CD4-positive, CD25-positive, alpha-beta regulatory T cell (primary cell): Measurements from ENCODE around the gene STAB1. TPM values are rescaled to one million over a fixed set of nuclear protein-coding genes. Genes with fewer than 3 reads are reported as not detected.

Experiments
- ATAC-seq, 2 donors: fragments of 150-1000 bp; cut with Tn5 transposase; one replicate each; pipeline ENCODE4 v1.10.0; 2021; ENCODE audit warnings: low read depth in 2 of 2, moderate number of reproducible peaks in 2 of 2, moderate library complexity in 1 of 2
- DNase-seq, 3 donors: peaks; one replicate each; pipeline versions ENCODE4 v3.0.0 to v3.0.0-alpha.2; 2012 to 2022; ENCODE audit warnings: mixed read lengths in 1 of 3
- H3K27ac ChIP-seq: one replicate; pipeline ENCODE4 v1.7.0; 2013; ENCODE audit warnings: mild to moderate bottlenecking, low read length; ENCODE audit not compliant: insufficient read depth, poor library complexity, severe bottlenecking
- H3K27me3 ChIP-seq: one replicate; pipeline ENCODE4 v1.7.0; 2013; ENCODE audit warnings: low read length; ENCODE audit not compliant: control insufficient read depth, insufficient read depth
- H3K36me3 ChIP-seq: one replicate; pipeline ENCODE4 v1.7.0; 2013; ENCODE audit warnings: mild to moderate bottlenecking, low read length, moderate library complexity; ENCODE audit not compliant: control insufficient read depth, insufficient read depth
- H3K4me1 ChIP-seq: 2 replicates; pipeline ENCODE4 v1.7.0; 2013; ENCODE audit warnings: mild to moderate bottlenecking, low read length; ENCODE audit not compliant: insufficient read depth, control insufficient read depth, poor library complexity, severe bottlenecking
- H3K4me3 ChIP-seq: one replicate; pipeline ENCODE4 v1.7.0; 2013; ENCODE audit warnings: low read depth, mild to moderate bottlenecking, low read length, moderate library complexity
- H3K9me3 ChIP-seq, 2 experiments: 1 replicate in 1 of 2; 2 replicates in 1 of 2; pipeline ENCODE4 v1.7.0; 2013; ENCODE audit warnings: low read length in 2 of 2, mild to moderate bottlenecking in 1 of 2, moderate library complexity in 1 of 2; ENCODE audit not compliant: control insufficient read depth in 2 of 2
- H3K27ac Mint-ChIP-seq, 3 donors: one replicate each; pipeline ENCODE4 v1.8.0; 2020 to 2022; ENCODE audit warnings: mild to moderate bottlenecking in 3 of 3, mixed read lengths in 3 of 3, moderate library complexity in 2 of 3
- H3K27me3 Mint-ChIP-seq: one replicate; pipeline ENCODE4 v1.8.0; 2022; ENCODE audit warnings: mild to moderate bottlenecking, mixed read lengths
- H3K36me3 Mint-ChIP-seq: one replicate; pipeline ENCODE4 v1.8.0; 2020; ENCODE audit warnings: mixed read lengths
- H3K4me1 Mint-ChIP-seq, 4 donors: one replicate each; pipeline ENCODE4 v1.8.0; 2020 to 2022; ENCODE audit warnings: mixed read lengths in 4 of 4, mild to moderate bottlenecking in 1 of 4
- H3K4me3 Mint-ChIP-seq, 4 donors: one replicate each; pipeline ENCODE4 v1.8.0; 2020 to 2022; ENCODE audit warnings: mild to moderate bottlenecking in 4 of 4, mixed read lengths in 4 of 4, moderate library complexity in 3 of 4
- H3K9me3 Mint-ChIP-seq, 7 donors: one replicate each; pipeline ENCODE4 v1.8.0; 2020 to 2022; ENCODE audit warnings: mixed read lengths in 7 of 7, mild to moderate bottlenecking in 3 of 7, moderate library complexity in 2 of 7
- polyA plus RNA-seq, 4 donors: library from polyadenylated mRNA; unstranded; fragments of 300-500 nt; fragmentation: Illumina TruSeq; gene quantifications; one replicate each; pipeline ENCODE4 v1.2.3, GENCODE V29; 2021
- total RNA-seq: library from RNA; stranded (reverse); gene quantifications from one replicate; pipeline ENCODE4 v1.2.3, GENCODE V29; 2022

The STAB1 gene
- total and polyA plus RNA-seq, 5 donors from 2014 or later: 0.42 TPM; not detected in 4

GRCh38 chr3:52558436-52558835, 63.3 kb downstream of the STAB1 start:
- Histone ChIP-seq H3K9me3 (no peaks in the 10 kb centered on the region), H3K4me3 (no peak overlapping the region), H3K36me3 (peaks cover 74% of the 10 kb centered on the region), H3K27ac (no peak overlapping the region), H3K4me1 (no peaks in the 10 kb centered on the region), H3K27me3 (no peaks in the 10 kb centered on the region)
- Mint-ChIP-seq H3K36me3 (peaks cover 30% of the 10 kb centered on the region), H3K4me3 (no peak overlapping the region), H3K27ac (peak overlapping the region in 2 of 3 donors; percentile 20 to 23), H3K4me1 (peaks cover 2 to 9% (median 5%) of the 10 kb centered on the region in 4 donors), H3K27me3 (no peaks in the 10 kb centered on the region), H3K9me3 (no peaks in the 10 kb centered on the region)
- no peak for DNase-seq
- ATAC-seq: no peak

- DNase-seq: no peak
- no peaks in the 10 kb centered on the region for H3K4me1 ChIP-seq
- H3K9me3 ChIP-seq: no peaks in the 10 kb centered on the region
- Mint-ChIP-seq H3K4me3 (no peak overlapping the region), H3K36me3 (peaks cover 28% of the 10 kb centered on the region), H3K4me1 (peaks cover 2 to 5% (median 4%) of the 10 kb centered on the region in 4 donors), H3K27ac (no peak overlapping the region), H3K9me3 (no peaks in the 10 kb centered on the region), H3K27me3 (no peaks in the 10 kb centered on the region)
- H3K36me3 ChIP-seq: peaks cover 70% of the 10 kb centered on the region
- no peak for ATAC-seq
- no peak overlapping the region for H3K4me3 ChIP-seq
- no peaks in the 10 kb centered on the region for H3K27me3 ChIP-seq
- H3K27ac ChIP-seq: no peak overlapping the region
Observed at GRCh38 chr3:52561028-52561747, 66.0 kb downstream of the STAB1 start.

GRCh38 chr3:52563984-52564383, 68.8 kb downstream of the STAB1 start:
- ATAC-seq (no peak), DNase-seq (no peak)
- no peak overlapping the region for H3K27ac Mint-ChIP-seq
- Histone ChIP-seq H3K9me3 (no peaks in the 10 kb centered on the region), H3K27me3 (no peaks in the 10 kb centered on the region), H3K4me1 (no peaks in the 10 kb centered on the region), H3K4me3 (no peak overlapping the region), H3K36me3 (peaks cover 55% of the 10 kb centered on the region), H3K27ac (no peak overlapping the region)
- H3K4me3 Mint-ChIP-seq: no peak overlapping the region
- peaks cover 0 to 6% (median 3%) of the 10 kb centered on the region in 4 donors for H3K4me1 Mint-ChIP-seq
- H3K27me3 Mint-ChIP-seq: no peaks in the 10 kb centered on the region
- no peaks in the 10 kb centered on the region for H3K9me3 Mint-ChIP-seq
- peaks cover 28% of the 10 kb centered on the region for H3K36me3 Mint-ChIP-seq

- H3K27ac Mint-ChIP-seq: peak overlapping the region in 1 of 3 donors; percentile 62
- Histone ChIP-seq H3K27ac (no peak overlapping the region), H3K27me3 (no peaks in the 10 kb centered on the region), H3K9me3 (no peaks in the 10 kb centered on the region), H3K4me3 (no peak overlapping the region), H3K4me1 (no peaks in the 10 kb centered on the region), H3K36me3 (peaks cover 16% of the 10 kb centered on the region)
- H3K4me3 Mint-ChIP-seq: no peak overlapping the region
- no peaks in the 10 kb centered on the region for H3K9me3 Mint-ChIP-seq
- peaks cover 0 to 5% (median 0%) of the 10 kb centered on the region in 4 donors for H3K4me1 Mint-ChIP-seq
- H3K27me3 Mint-ChIP-seq: no peaks in the 10 kb centered on the region
- ATAC-seq (no peak), DNase-seq (no peak)
- peaks cover 23% of the 10 kb centered on the region for H3K36me3 Mint-ChIP-seq
Observed at GRCh38 chr3:52568069-52568468, 72.9 kb downstream of the STAB1 start.

GRCh38 chr3:52570076-52570475, 74.9 kb downstream of the STAB1 start:
- H3K4me1 ChIP-seq: no peaks in the 10 kb centered on the region
- H3K36me3 Mint-ChIP-seq: peaks cover 22% of the 10 kb centered on the region
- H3K36me3 ChIP-seq: peaks cover 18% of the 10 kb centered on the region
- H3K4me3 Mint-ChIP-seq: no peak overlapping the region
- no peak overlapping the region for H3K4me3 ChIP-seq
- ATAC-seq (no peak), DNase-seq (no peak)
- H3K27me3 Mint-ChIP-seq: no peaks in the 10 kb centered on the region
- no peaks in the 10 kb centered on the region for H3K9me3 ChIP-seq
- peak overlapping the region in 2 of 3 donors; percentile 13 to 86 for H3K27ac Mint-ChIP-seq
- H3K4me1 Mint-ChIP-seq: peaks cover 0 to 4% (median 1%) of the 10 kb centered on the region in 4 donors
- H3K27ac ChIP-seq: no peak overlapping the region
- H3K9me3 Mint-ChIP-seq: no peaks in the 10 kb centered on the region
- H3K27me3 ChIP-seq: no peaks in the 10 kb centered on the region

GRCh38 chr3:52572221-52572620, 77.1 kb downstream of the STAB1 start:
- H3K36me3 Mint-ChIP-seq: peaks cover 34% of the 10 kb centered on the region

More at GRCh38 chr3:52572221-52572620, 77.1 kb downstream of the STAB1 start:
- Histone ChIP-seq H3K4me1 (no peaks in the 10 kb centered on the region), H3K27me3 (no peaks in the 10 kb centered on the region), H3K9me3 (no peaks in the 10 kb centered on the region), H3K27ac (no peak overlapping the region), H3K36me3 (peaks cover 28% of the 10 kb centered on the region), H3K4me3 (no peak overlapping the region)
- peaks cover 0 to 3% (median 0%) of the 10 kb centered on the region in 7 donors for H3K9me3 Mint-ChIP-seq
- peaks cover 0 to 4% (median 1%) of the 10 kb centered on the region in 4 donors for H3K4me1 Mint-ChIP-seq
- DNase-seq (no peak), ATAC-seq (no peak)
- no peak overlapping the region for H3K27ac Mint-ChIP-seq
- no peaks in the 10 kb centered on the region for H3K27me3 Mint-ChIP-seq
- H3K4me3 Mint-ChIP-seq: no peak overlapping the region

Other genes starting within 250 kb of the STAB1 start
- 80.7 TPM for gene PPM1M, start 249.6 kb upstream of the STAB1 start, total RNA-seq
- 100 to 1,000 TPM in 1 of 4 donors, 10 to 100 TPM in 3; 55.5 to 104 (median 74.9) TPM for gene PPM1M, start 249.6 kb upstream of the STAB1 start, polyA plus RNA-seq
- gene WDR82, start 216.7 kb upstream of the STAB1 start, total RNA-seq: 116 TPM
- gene WDR82, start 216.7 kb upstream of the STAB1 start, polyA plus RNA-seq: 100 to 1,000 TPM in 2 of 4 donors, 10 to 100 TPM in 2; 85.9 to 111 (median 103) TPM
- gene GLYCTK, start 207.5 kb upstream of the STAB1 start, total RNA-seq: 41.8 TPM
- gene GLYCTK, start 207.5 kb upstream of the STAB1 start, polyA plus RNA-seq: 10 to 100 TPM; 11.1 to 17.9 (median 13.1) TPM
- gene DNAH1, start 179.0 kb upstream of the STAB1 start, total RNA-seq: 59.8 TPM
- 1 to 10 TPM in 1 of 4 donors, under 1 TPM in 3; 0.39 to 1.1 (median 0.58) TPM for gene DNAH1, start 179.0 kb upstream of the STAB1 start, polyA plus RNA-seq
- 116 TPM for gene BAP1, start 85.3 kb upstream of the STAB1 start, total RNA-seq
- 10 to 100 TPM; 12.2 to 17.1 (median 15.2) TPM for gene BAP1, start 85.3 kb upstream of the STAB1 start, polyA plus RNA-seq
- 14.7 TPM for gene PHF7, start 84.7 kb upstream of the STAB1 start, total RNA-seq
- 10 to 100 TPM in 3 of 4 donors, 1 to 10 TPM in 1; 7.0 to 15.5 (median 12.7) TPM for gene PHF7, start 84.7 kb upstream of the STAB1 start, polyA plus RNA-seq
- gene SEMA3G, start 50.2 kb upstream of the STAB1 start, total RNA-seq: 33.1 TPM
- 1 to 10 TPM; 3.2 to 5.4 (median 3.6) TPM for gene SEMA3G, start 50.2 kb upstream of the STAB1 start, polyA plus RNA-seq
- gene TNNC1, start 41.3 kb upstream of the STAB1 start, total RNA-seq: 3.9 TPM
- 1 to 10 TPM in 1 of 4 donors, under 1 TPM in 3; 0.38 to 1.1 (median 0.52) TPM for gene TNNC1, start 41.3 kb upstream of the STAB1 start, polyA plus RNA-seq
- gene NISCH, start 39.7 kb upstream of the STAB1 start, total RNA-seq: 168 TPM
- gene NISCH, start 39.7 kb upstream of the STAB1 start, polyA plus RNA-seq: 10 to 100 TPM; 12.6 to 17.4 (median 15.2) TPM
- 3.7 TPM for gene NT5DC2, start 38.5 kb downstream of the STAB1 start, total RNA-seq
- gene NT5DC2, start 38.5 kb downstream of the STAB1 start, polyA plus RNA-seq: under 1 TPM in 1 of 4 donors, not detected in 3; 0.81 TPM
- 4.5 TPM for gene UQCC5, start 41.3 kb downstream of the STAB1 start, total RNA-seq
- gene UQCC5, start 41.3 kb downstream of the STAB1 start, polyA plus RNA-seq: 10 to 100 TPM; 19.2 to 27.9 (median 23.0) TPM
- gene PBRM1, start 190.6 kb downstream of the STAB1 start, total RNA-seq: 58.7 TPM
- gene PBRM1, start 190.6 kb downstream of the STAB1 start, polyA plus RNA-seq: 10 to 100 TPM; 59.4 to 73.4 (median 67.9) TPM
- gene GNL3, start 190.7 kb downstream of the STAB1 start, total RNA-seq: 75.7 TPM
- 10 to 100 TPM; 42.4 to 61.5 (median 51.8) TPM for gene GNL3, start 190.7 kb downstream of the STAB1 start, polyA plus RNA-seq
- gene GLT8D1, start 210.5 kb downstream of the STAB1 start, total RNA-seq: 26.6 TPM
- gene GLT8D1, start 210.5 kb downstream of the STAB1 start, polyA plus RNA-seq: 10 to 100 TPM; 61.9 to 73.4 (median 68.1) TPM
- 57.6 TPM for gene SPCS1, start 210.8 kb downstream of the STAB1 start, total RNA-seq
- 100 to 1,000 TPM; 304 to 318 (median 312) TPM for gene SPCS1, start 210.8 kb downstream of the STAB1 start, polyA plus RNA-seq